HG02885 (cell line): ENCODE data around the gene SPRYD4.

ENCODE experiments used
- ATAC-seq: cut with Tn5 transposase; IDR thresholded peaks from one replicate; pipeline ENCODE4 v1.9.1; 2021; ENCODE audit warnings: mild to moderate bottlenecking; ENCODE audit not compliant: unreplicated experiment, poor library complexity

Gene SPRYD4

GRCh38 chr12:56518570-56518969 is 50.2 kb downstream of the SPRYD4 start:
- no peak for ATAC-seq

- no peak for ATAC-seq
Measured at GRCh38 chr12:56520048-56520447, 51.7 kb downstream of the SPRYD4 start.

GRCh38 chr12:56520506-56520905 is 52.1 kb downstream of the SPRYD4 start:
- ATAC-seq, result no peak

GRCh38 chr12:56521209-56521589 is 52.8 kb downstream of the SPRYD4 start:
- ATAC-seq, result no peak

GRCh38 chr12:56521590-56522371 is 53.4 kb downstream of the SPRYD4 start, which contains the start of gene RBMS2:
Gene RBMS2 (plus strand): TSS chr12:56521820. CDS start chr12:56522024, 204 bp downstream.
- ATAC-seq, result no peak

- no peak for ATAC-seq
Measured at GRCh38 chr12:56522411-56523193, 54.2 kb downstream of the SPRYD4 start.

- ATAC-seq, result no peak
Measured at GRCh38 chr12:56528846-56529245, 60.5 kb downstream of the SPRYD4 start.
